ENCODE results near the gene SLC2A2.

DNA sequence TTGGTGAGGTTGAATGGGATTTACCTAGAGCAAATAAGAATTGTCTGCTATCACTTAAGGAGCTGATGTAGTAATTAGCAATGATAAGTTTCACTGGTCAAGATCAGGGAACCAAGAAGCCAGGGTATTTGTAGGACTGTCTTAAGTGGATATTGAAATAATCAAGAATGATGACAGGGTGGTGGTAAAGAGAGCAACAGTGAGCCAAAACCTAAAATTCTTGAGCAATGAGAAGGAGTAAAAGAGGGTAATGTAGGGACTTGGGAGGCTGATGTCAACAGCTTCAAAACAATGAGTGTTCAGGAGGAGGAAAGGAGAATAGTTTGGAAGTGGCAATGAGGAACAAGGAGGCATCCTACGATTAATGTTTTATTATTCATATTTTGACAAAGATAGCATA lies 31.5 kb upstream of the SLC2A2 start:
- TF ChIP-seq CTCF (IDR thresholded peaks at IDR 0.05) (no peak), POLR2A (IDR thresholded peaks at IDR 0.05) (no peak)
